ENCODE results near the gene SLC2A6. TPM values are rescaled to one million over a fixed set of nuclear protein-coding genes. Genes with fewer than 3 reads are reported as not detected.

SLC2A6 gene
- total and polyA plus RNA-seq, 2 of the 8 experiments (the other 6 are each of a cell fraction or from before 2014, with no cell fraction given): 16.6 to 17.8 TPM

DNA sequence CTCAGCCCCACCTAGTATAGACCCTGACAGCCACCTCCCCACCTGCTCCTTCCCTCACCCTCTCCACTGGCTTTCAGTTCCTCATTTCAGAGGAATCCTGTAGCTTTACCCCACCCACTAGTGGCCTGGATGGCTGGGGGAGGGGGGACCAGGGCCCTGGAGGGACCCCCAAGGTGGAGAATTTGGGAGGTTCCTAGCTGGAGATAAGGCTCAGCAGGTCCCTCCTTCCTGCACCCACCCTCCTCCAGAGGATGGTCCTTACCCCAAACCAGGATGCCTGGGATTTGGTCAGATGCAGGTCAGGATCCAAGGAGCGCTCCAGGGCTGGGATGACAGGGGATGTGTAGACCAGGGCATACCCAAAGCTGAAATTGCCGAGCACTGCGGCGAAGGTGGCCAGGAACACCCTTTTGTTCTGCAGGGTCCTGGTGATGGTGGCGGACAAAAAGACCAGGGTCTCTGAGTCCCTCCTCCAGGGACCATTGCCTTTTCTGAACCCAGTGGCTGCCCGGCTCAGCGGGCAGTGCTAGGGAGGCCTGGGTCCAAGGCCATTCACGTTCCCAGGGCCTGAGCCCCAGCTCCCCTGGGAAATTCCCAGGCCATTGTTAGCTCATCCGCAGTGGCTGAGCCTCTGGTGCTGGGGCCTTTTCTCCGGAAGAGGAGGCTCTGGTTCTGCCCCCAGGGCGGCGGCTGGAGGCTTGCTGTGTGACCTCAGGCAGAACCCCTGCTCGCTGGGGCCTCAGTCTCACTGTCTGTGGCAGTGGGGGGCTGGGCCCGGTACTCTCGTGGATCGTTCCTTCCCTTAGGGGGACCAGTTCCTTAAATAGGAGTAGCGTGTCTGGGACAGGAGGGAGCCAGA, 678 bp downstream of the SLC2A6 start (continued):
- TF ChIP-seq CHD7 (IDR thresholded peaks at IDR 0.05; ENCODE audit: insufficient replicate concordance, low read length): no peak
- TF ChIP-seq, protein P1, sequence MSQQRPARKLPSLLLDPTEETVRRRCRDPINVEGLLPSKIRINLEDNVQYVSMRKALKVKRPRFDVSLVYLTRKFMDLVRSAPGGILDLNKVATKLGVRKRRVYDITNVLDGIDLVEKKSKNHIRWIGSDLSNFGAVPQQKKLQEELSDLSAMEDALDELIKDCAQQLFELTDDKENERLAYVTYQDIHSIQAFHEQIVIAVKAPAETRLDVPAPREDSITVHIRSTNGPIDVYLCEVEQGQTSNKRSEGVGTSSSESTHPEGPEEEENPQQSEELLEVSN (IDR thresholded peaks at IDR 0.05): no peak
- TF ChIP-seq RXRA (IDR thresholded peaks at IDR 0.05; ENCODE audit: insufficient read depth, low read depth, low read length): no peak
- no peak for TF ChIP-seq GABPA (IDR thresholded peaks at IDR 0.05; ENCODE audit: borderline replicate concordance, insufficient read depth, low read length)
- no peak for TF ChIP-seq CHD2 (IDR thresholded peaks at IDR 0.05; ENCODE audit: low read length)
